Spleen (tissue), 11 donors: ENCODE measurements around the gene C14orf39. TPM values are rescaled to one million over a fixed set of nuclear protein-coding genes. Genes with fewer than 3 reads are reported as not detected.

Experiments
- DNase-seq: peaks from one replicate; pipeline ENCODE4 v3.0.0-alpha.2; 2020
- H3K27ac ChIP-seq, 8 donors: fragments of 200-600 bp; sonication (generic) in 7 of 8; 1 replicate in 4 of 8; 2 replicates in 4 of 8; pipeline versions ENCODE4 v1.5.0 to v1.8.0; 2016 to 2021; ENCODE audit warnings: inconsistent platforms in 4 of 8, mild to moderate bottlenecking in 4 of 8, moderate library complexity in 1 of 8
- H3K27me3 ChIP-seq, 7 donors: fragments of 200-600 bp; sonication (generic) in 6 of 7; replicated peaks in 1 of 7; 1 replicate in 4 of 7; 2 replicates in 3 of 7; pipeline versions ENCODE4 v1.5.0 to v1.8.0; 2016 to 2021; ENCODE audit warnings: inconsistent platforms in 3 of 7, mild to moderate bottlenecking in 1 of 7
- H3K36me3 ChIP-seq, 6 donors: fragments of 200-600 bp; sonication (generic) in 5 of 6; 1 replicate in 4 of 6; 2 replicates in 2 of 6; pipeline versions ENCODE4 v1.5.0 to v1.8.0; 2016 to 2021; ENCODE audit warnings: inconsistent platforms in 2 of 6
- H3K4me1 ChIP-seq, 6 donors: fragments of 200-600 bp; sonication (generic) in 5 of 6; 1 replicate in 3 of 6; 2 replicates in 3 of 6; pipeline versions ENCODE4 v1.5.0 to v1.8.0; 2016 to 2021; ENCODE audit warnings: inconsistent platforms in 3 of 6
- H3K4me3 ChIP-seq, 8 donors: fragments of 200-600 bp; sonication (generic) in 7 of 8; 1 replicate in 4 of 8; 2 replicates in 4 of 8; pipeline versions ENCODE4 v1.5.0 to v1.8.0; 2016 to 2021; ENCODE audit warnings: inconsistent platforms in 4 of 8, mild to moderate bottlenecking in 4 of 8, moderate library complexity in 2 of 8
- H3K9me3 ChIP-seq, 8 donors: fragments of 200-600 bp; sonication (generic) in 7 of 8; 1 replicate in 4 of 8; 2 replicates in 4 of 8; pipeline versions ENCODE4 v1.5.0 to v1.8.0; 2016 to 2021; ENCODE audit warnings: inconsistent platforms in 4 of 8
- POLR2A ChIP-seq, 3 donors: fragments of 450-650 bp; IDR thresholded peaks; one replicate each; pipeline ENCODE4 v1.5.1; 2017; ENCODE audit warnings: antibody characterized with exemption in 3 of 3, mild to moderate bottlenecking in 1 of 3
- POLR2AphosphoS5 ChIP-seq, 3 donors: sonication (generic); formaldehyde crosslinking; IDR thresholded peaks; one replicate each; pipeline ENCODE4 v1.5.1; 2017; ENCODE audit warnings: antibody characterized with exemption in 3 of 3
- WGBS, 5 donors: extraction: QIAGEN DNeasy Blood & Tissue Kit in 3 of 5; methylation state at CpG; one replicate each; pipeline versions ENCODE4 v1.1.5 to v1.1.7; 2013 to 2018; 5-methylcytosine and 5-hydroxymethylcytosine counted together
- intact Hi-C: fragments of 100-400 bp; cut with DNase I; formaldehyde crosslinking; loops from one replicate; pipeline ENCODE4 v1.15.0; 2023; ENCODE audit warnings: low total_unique reads
- polyA plus RNA-seq, 3 donors: library from polyadenylated mRNA; stranded (reverse); fragments of 200-250 nt; gene quantifications; one replicate each; pipeline ENCODE4 v1.2.1, GENCODE V29; 2013
- total RNA-seq, 7 donors: library from RNA; depleted of rRNA in 3 of 7; stranded (reverse); fragments of >200 nt in 3 of 7; fragmentation: NEBNext Ultra II Directional in 4 of 7; extraction: Animal tissue kit (Norgen Biotek cat#: 25700) in 4 of 7; gene quantifications; one replicate each; pipeline versions ENCODE4 v1.1.0 to v1.2.1, GENCODE V29; 2016 to 2021
- TF ChIP-seq, protein P1 (sequence below), 11 experiments: fragments of 200-600 bp in 7 of 11; fragments of 450-650 bp in 4 of 11; sonication (generic) in 4 of 11; IDR thresholded peaks in 8 of 11; conservative IDR thresholded peaks in 3 of 11; 1 replicate in 7 of 11; 2 replicates in 4 of 11; pipeline versions ENCODE4 v1.4.0 to v1.8.0; 2016 to 2021; ENCODE audit warnings: antibody characterized with exemption in 11 of 11, inconsistent platforms in 4 of 11, mild to moderate bottlenecking in 1 of 11
- donor health status: healthy with polysubstance abuse.
- donor health status: DM: no; HTN: no; CAD: no; lungs with moderate emphysema.
- donor health status: DM: no; HTN: no; CAD: no.
- donor health status: Bipolar disorder and iron deficiency.
- donor health status: healthy.
- donor health status: DM: no; HTN: no; CAD: no.
- donor health status: DM: yes; HTN: yes; CAD: no.

Gene C14orf39
- total and polyA plus RNA-seq, 10 donors, result not detected

- intact Hi-C loops, result no loop called here
- Histone ChIP-seq H3K36me3 (no peaks in the 10 kb centered on the region), H3K27ac (no peak overlapping the region), H3K9me3 (peaks cover 0 to 5% (median 0%) of the 10 kb centered on the region in 8 donors), H3K27me3 (peaks cover 7 to 100% (median 99%) of the 10 kb centered on the region in 7 donors), H3K4me3 (peak overlapping the region in 3 of 8 donors; percentile 6 to 40 (median 16)), H3K4me1 (peaks cover 3 to 59% (median 42%) of the 10 kb centered on the region in 6 donors)
- DNase-seq, result no peak
- TF ChIP-seq POLR2AphosphoS5 (IDR thresholded peaks at IDR 0.05) (no peak), POLR2A (IDR thresholded peaks at IDR 0.05) (no peak)
- TF ChIP-seq, protein P1, sequence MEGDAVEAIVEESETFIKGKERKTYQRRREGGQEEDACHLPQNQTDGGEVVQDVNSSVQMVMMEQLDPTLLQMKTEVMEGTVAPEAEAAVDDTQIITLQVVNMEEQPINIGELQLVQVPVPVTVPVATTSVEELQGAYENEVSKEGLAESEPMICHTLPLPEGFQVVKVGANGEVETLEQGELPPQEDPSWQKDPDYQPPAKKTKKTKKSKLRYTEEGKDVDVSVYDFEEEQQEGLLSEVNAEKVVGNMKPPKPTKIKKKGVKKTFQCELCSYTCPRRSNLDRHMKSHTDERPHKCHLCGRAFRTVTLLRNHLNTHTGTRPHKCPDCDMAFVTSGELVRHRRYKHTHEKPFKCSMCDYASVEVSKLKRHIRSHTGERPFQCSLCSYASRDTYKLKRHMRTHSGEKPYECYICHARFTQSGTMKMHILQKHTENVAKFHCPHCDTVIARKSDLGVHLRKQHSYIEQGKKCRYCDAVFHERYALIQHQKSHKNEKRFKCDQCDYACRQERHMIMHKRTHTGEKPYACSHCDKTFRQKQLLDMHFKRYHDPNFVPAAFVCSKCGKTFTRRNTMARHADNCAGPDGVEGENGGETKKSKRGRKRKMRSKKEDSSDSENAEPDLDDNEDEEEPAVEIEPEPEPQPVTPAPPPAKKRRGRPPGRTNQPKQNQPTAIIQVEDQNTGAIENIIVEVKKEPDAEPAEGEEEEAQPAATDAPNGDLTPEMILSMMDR (IDR thresholded peaks at IDR 0.05 in 8 of 11, conservative IDR thresholded peaks at IDR 0.05 in 3 of 11), result no peak
- WGBS, 5 donors, result 6 to 7% (median 7%) methylated on average over 35 of the region's 35 CpGs
Observed at GRCh38 chr14:60510254-60510950, 24.5 kb upstream of the C14orf39 start.

DNA sequence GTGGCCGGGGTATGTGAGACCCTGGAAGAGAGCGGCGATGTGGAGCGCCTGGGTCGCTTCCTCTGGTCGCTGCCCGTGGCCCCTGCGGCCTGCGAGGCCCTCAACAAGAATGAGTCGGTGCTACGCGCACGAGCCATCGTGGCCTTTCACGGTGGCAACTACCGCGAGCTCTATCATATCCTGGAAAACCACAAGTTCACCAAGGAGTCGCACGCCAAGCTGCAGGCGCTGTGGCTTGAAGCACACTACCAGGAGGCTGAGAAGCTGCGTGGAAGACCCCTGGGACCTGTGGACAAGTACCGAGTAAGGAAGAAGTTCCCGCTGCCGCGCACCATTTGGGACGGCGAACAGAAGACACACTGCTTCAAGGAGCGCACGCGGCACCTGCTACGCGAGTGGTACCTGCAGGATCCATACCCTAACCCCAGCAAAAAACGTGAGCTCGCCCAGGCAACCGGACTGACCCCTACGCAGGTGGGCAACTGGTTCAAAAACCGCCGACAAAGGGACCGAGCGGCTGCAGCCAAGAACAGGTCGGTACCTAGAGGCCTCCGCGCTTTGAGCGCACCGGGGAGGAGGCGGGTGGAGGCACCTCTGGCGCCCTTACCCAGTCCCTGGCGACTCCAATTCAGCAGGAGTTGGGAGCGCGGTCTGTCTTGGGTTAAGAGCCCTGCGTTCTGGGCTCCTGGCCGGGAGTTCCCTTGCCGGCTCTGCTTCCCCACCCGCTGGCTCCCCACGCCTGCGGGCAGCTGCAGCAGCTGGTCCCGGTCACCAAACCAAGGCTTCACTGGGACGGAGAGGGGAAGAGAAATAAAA lies 23.8 kb upstream of the C14orf39 start:
- H3K4me3 ChIP-seq, result peak overlapping the region in 2 of 8 donors; percentile 6 to 34
- intact Hi-C loops, result no loop called here
- no peaks in the 10 kb centered on the region for H3K9me3 ChIP-seq
- H3K4me1 ChIP-seq, result peaks cover 3 to 52% (median 34%) of the 10 kb centered on the region in 6 donors
- WGBS, 5 donors, result 5 to 13% (median 6%) methylated on average over 45 to 58 of the region's 58 CpGs
- no peak for DNase-seq
- no peaks in the 10 kb centered on the region for H3K36me3 ChIP-seq
- peaks cover 7 to 100% (median 95%) of the 10 kb centered on the region in 7 donors for H3K27me3 ChIP-seq
- H3K27ac ChIP-seq, result no peak overlapping the region
- no peak for TF ChIP-seq POLR2AphosphoS5 (IDR thresholded peaks at IDR 0.05)
- TF ChIP-seq, protein P1 (IDR thresholded peaks at IDR 0.05 in 8 of 11, conservative IDR thresholded peaks at IDR 0.05 in 3 of 11), result no peak
- no peak for TF ChIP-seq POLR2A (IDR thresholded peaks at IDR 0.05)

- H3K27me3 ChIP-seq, result peaks cover 7 to 100% (median 95%) of the 10 kb centered on the region in 7 donors
- DNase-seq, result no peak
- H3K4me1 ChIP-seq, result peaks cover 3 to 44% (median 30%) of the 10 kb centered on the region in 6 donors
- WGBS, 5 donors, result 2 to 6% (median 3%) methylated on average over 30 to 55 of the region's 55 CpGs
- TF ChIP-seq, protein P1 (IDR thresholded peaks at IDR 0.05 in 8 of 11, conservative IDR thresholded peaks at IDR 0.05 in 3 of 11), result no peak
- TF ChIP-seq POLR2AphosphoS5 (IDR thresholded peaks at IDR 0.05) (no peak), POLR2A (IDR thresholded peaks at IDR 0.05) (no peak)
- peak within 1 kb of the TSS in 2 of 8 donors; percentile 6 to 34 for H3K4me3 ChIP-seq
- intact Hi-C loops, result no loop called here
- no peaks in the 10 kb centered on the region for H3K36me3 ChIP-seq
- H3K9me3 ChIP-seq, result no peaks in the 10 kb centered on the region
- H3K27ac ChIP-seq, result no peak within 1 kb of the TSS
Observed at GRCh38 chr14:60508707-60509437, 23.0 kb upstream of the C14orf39 start, which contains the start of gene SIX6. Gene SIX6 (plus strand): TSS chr14:60509146. CDS start chr14:60509399, 253 bp downstream.
